Stomach (tissue), 4 donors: ENCODE data around the gene P4HB.

Experiments
- EP300 ChIP-seq: sonication (generic); formaldehyde crosslinking; IDR thresholded peaks from one replicate; pipeline ENCODE4 v1.6.1; 2017; ENCODE audit warnings: antibody characterized with exemption
- POLR2A ChIP-seq, 4 donors: fragments of 450-650 bp; IDR thresholded peaks; one replicate each; pipeline ENCODE4 v1.6.1; 2016; ENCODE audit warnings: antibody characterized with exemption in 4 of 4, control low read depth in 2 of 4, mild to moderate bottlenecking in 1 of 4, moderate library complexity in 1 of 4
- POLR2AphosphoS5 ChIP-seq, 3 donors: sonication (generic); formaldehyde crosslinking; IDR thresholded peaks; one replicate each; pipeline ENCODE4 v1.6.1; 2016; ENCODE audit warnings: antibody characterized with exemption in 3 of 3
- TF ChIP-seq, protein P1 (sequence below), 7 experiments: fragments of 450-650 bp in 4 of 7; fragments of 200-600 bp in 3 of 7; sonication (generic) in 3 of 7; IDR thresholded peaks; one replicate each; pipeline ENCODE4 v1.5.1; 2016 to 2019; ENCODE audit warnings: antibody characterized with exemption in 7 of 7, control low read depth in 2 of 7, mild to moderate bottlenecking in 1 of 7

GRCh38 chr17:81809556-81809998 lies 50.8 kb downstream of the P4HB start:
- TF ChIP-seq, protein P1, sequence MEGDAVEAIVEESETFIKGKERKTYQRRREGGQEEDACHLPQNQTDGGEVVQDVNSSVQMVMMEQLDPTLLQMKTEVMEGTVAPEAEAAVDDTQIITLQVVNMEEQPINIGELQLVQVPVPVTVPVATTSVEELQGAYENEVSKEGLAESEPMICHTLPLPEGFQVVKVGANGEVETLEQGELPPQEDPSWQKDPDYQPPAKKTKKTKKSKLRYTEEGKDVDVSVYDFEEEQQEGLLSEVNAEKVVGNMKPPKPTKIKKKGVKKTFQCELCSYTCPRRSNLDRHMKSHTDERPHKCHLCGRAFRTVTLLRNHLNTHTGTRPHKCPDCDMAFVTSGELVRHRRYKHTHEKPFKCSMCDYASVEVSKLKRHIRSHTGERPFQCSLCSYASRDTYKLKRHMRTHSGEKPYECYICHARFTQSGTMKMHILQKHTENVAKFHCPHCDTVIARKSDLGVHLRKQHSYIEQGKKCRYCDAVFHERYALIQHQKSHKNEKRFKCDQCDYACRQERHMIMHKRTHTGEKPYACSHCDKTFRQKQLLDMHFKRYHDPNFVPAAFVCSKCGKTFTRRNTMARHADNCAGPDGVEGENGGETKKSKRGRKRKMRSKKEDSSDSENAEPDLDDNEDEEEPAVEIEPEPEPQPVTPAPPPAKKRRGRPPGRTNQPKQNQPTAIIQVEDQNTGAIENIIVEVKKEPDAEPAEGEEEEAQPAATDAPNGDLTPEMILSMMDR (IDR thresholded peaks at IDR 0.05), result no peak
- no peak for TF ChIP-seq POLR2AphosphoS5 (IDR thresholded peaks at IDR 0.05)
- TF ChIP-seq POLR2A (IDR thresholded peaks at IDR 0.05), result no peak
- no peak for TF ChIP-seq EP300
